H1 (cell line): ENCODE results near the gene ABHD2. TPM values are rescaled to one million over a fixed set of nuclear protein-coding genes. Genes with fewer than 3 reads are reported as not detected.

Source experiments
- CREB1 ChIP-seq: IDR thresholded peaks from 2 replicates; pipeline ENCODE4 v1.6.1; 2012; ENCODE audit warnings: inconsistent platforms
- HDAC2 ChIP-seq, 2 experiments: fragments of 300-600 bp in 1 of 2; sonication (generic) in 1 of 2; IDR thresholded peaks; 2 replicates each; pipeline ENCODE4 v1.6.1; 2011 to 2012; ENCODE audit warnings: low read depth in 2 of 2, low read length in 2 of 2, mild to moderate bottlenecking in 2 of 2, moderate library complexity in 2 of 2, borderline replicate concordance in 1 of 2, inconsistent platforms in 1 of 2
- KDM1A ChIP-seq: fragments of 200-600, 300-600 bp; sonication (generic); IDR thresholded peaks from 2 replicates; pipeline ENCODE4 v1.7.1; 2016; ENCODE audit warnings: mild to moderate bottlenecking, low read length, borderline replicate concordance
- POU5F1 ChIP-seq: IDR thresholded peaks from 2 replicates; pipeline ENCODE4 v1.6.1; 2011; ENCODE audit warnings: low read depth, mild to moderate bottlenecking, low read length, moderate library complexity
- RAD21 ChIP-seq, 2 experiments: IDR thresholded peaks in 1 of 2; conservative IDR thresholded peaks in 1 of 2; 2 replicates each; pipeline ENCODE4 v1.6.1; 2011; ENCODE audit warnings: low read depth in 2 of 2, low read length in 2 of 2, improper control_type of control experiment in 1 of 2, inconsistent platforms in 1 of 2, mild to moderate bottlenecking in 1 of 2, moderate library complexity in 1 of 2
- SIX5 ChIP-seq: IDR thresholded peaks from 2 replicates; pipeline ENCODE4 v1.6.1; 2011; ENCODE audit warnings: mild to moderate bottlenecking, low read depth, low read length
- TBP ChIP-seq: IDR thresholded peaks from 2 replicates; pipeline ENCODE4 v1.6.1; 2011; ENCODE audit warnings: low read depth, low read length, improper control_type of control experiment
- polyA plus RNA-seq, 7 experiments: library from polyadenylated mRNA; depleted of rRNA in 3 of 7; stranded (reverse) in 5 of 7; unstranded in 2 of 7; fragments of >200 nt in 5 of 7; fragments of 200-250 nt in 2 of 7; gene quantifications; 1 replicate in 5 of 7; 2 replicates in 1 of 7; 4 replicates in 1 of 7; pipeline versions ENCODE4 v1.2.1 to v1.2.3, GENCODE V29; 2011 to 2013; ENCODE audit warnings: missing spikeins in 2 of 7, mixed read lengths in 2 of 7
- total RNA-seq: library from RNA; stranded (reverse); fragmentation: NEBNext Ultra II Directional; extraction: Animal tissue kit (Norgen Biotek cat#: 25700); gene quantifications from 2 replicates; pipeline ENCODE4 v1.2.1, GENCODE V29; 2021
- TF ChIP-seq, protein P1 (sequence below), 3 experiments: IDR thresholded peaks; 1 replicate in 2 of 3; 2 replicates in 1 of 3; pipeline versions ENCODE4 v1.5.1 to v1.6.1; 2011; ENCODE audit warnings: low read length in 3 of 3, mild to moderate bottlenecking in 3 of 3, inconsistent platforms in 2 of 3, low read depth in 1 of 3, moderate library complexity in 1 of 3; ENCODE audit not compliant: insufficient read depth in 1 of 3; ENCODE audit errors: control extremely low read depth in 1 of 3

The ABHD2 gene
- total and polyA plus RNA-seq, 2 of the 8 experiments (the other 6 are each of a cell fraction or from before 2014, with no cell fraction given), result 9.1 to 23.7 TPM

DNA sequence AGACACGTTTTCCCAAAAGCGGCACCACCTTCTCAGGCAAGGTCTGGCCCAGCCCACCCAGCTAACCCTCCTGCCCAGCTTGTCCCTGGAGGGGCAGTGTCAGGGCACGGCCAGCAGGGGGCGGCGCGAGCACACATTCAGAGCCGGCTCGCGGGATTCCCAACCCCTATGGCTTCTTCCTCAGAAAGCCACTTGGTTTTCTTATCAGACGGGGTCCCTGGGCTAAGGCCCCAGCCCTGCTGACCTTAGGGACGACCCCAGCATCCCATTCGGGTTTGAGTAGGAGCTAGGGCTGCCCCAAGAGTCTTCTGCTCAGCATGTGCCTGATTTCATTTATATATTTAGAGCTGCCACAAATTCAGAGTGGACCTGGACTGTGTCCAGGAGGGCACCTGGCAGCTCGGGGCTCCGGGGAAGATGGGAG, 118.7 kb downstream of the ABHD2 start (continued):
- TF ChIP-seq, protein P1, sequence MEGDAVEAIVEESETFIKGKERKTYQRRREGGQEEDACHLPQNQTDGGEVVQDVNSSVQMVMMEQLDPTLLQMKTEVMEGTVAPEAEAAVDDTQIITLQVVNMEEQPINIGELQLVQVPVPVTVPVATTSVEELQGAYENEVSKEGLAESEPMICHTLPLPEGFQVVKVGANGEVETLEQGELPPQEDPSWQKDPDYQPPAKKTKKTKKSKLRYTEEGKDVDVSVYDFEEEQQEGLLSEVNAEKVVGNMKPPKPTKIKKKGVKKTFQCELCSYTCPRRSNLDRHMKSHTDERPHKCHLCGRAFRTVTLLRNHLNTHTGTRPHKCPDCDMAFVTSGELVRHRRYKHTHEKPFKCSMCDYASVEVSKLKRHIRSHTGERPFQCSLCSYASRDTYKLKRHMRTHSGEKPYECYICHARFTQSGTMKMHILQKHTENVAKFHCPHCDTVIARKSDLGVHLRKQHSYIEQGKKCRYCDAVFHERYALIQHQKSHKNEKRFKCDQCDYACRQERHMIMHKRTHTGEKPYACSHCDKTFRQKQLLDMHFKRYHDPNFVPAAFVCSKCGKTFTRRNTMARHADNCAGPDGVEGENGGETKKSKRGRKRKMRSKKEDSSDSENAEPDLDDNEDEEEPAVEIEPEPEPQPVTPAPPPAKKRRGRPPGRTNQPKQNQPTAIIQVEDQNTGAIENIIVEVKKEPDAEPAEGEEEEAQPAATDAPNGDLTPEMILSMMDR (IDR thresholded peaks at IDR 0.05; ENCODE audit: control extremely low read depth in 1 of 3, insufficient read depth in 1 of 3, low read depth in 1 of 3, low read length in 3 of 3), result peak; percentile 96 to 98 (median 97)
- TF ChIP-seq RAD21 (IDR thresholded peaks at IDR 0.05 in 1 of 2, conservative IDR thresholded peaks at IDR 0.05 in 1 of 2; ENCODE audit: low read depth in 2 of 2, low read length in 2 of 2) (peak; percentile 92 to 96), KDM1A (no peak), POU5F1 (no peak), SIX5 (no peak), CREB1 (0 out of 2 replicates have a peak, but pooled peaks have one; percentile 18), HDAC2 (IDR thresholded peaks at IDR 0.05; ENCODE audit: borderline replicate concordance in 1 of 2, low read depth in 2 of 2, low read length in 2 of 2) (no peak), TBP (peak; percentile 15; the same call in 1 of the 2 replicates)
- TF ChIP-seq, all 59 proteins: peak for 8
